SU-DHL-6 (cell line): ENCODE data around the gene AGPAT2.
"Not testable (repeated sequence)": the region's sequence is repeated elsewhere in the genome, so short reads cannot be mapped to it uniquely, and the experiment has no call there.

ENCODE experiments used
- H2AFZ ChIP-seq: fragments of 200-600 bp; sonication (generic); 2 replicates; pipeline ENCODE4 v1.6.1; 2014; ENCODE audit warnings: low read depth, mild to moderate bottlenecking, moderate library complexity, mixed read lengths, antibody characterized with exemption, low read length; ENCODE audit not compliant: severe bottlenecking
- H3F3A ChIP-seq: fragments of 200-600 bp; shearing (Covaris generic); 2 replicates; pipeline ENCODE4 v1.6.0; 2016; ENCODE audit warnings: antibody characterized with exemption, mild to moderate bottlenecking; ENCODE audit not compliant: insufficient read depth
- H3K27ac ChIP-seq: fragments of 200-600 bp; sonication (generic); 2 replicates; pipeline ENCODE4 v1.5.1; 2016; ENCODE audit warnings: low read depth, mild to moderate bottlenecking, low read length, moderate library complexity, mixed read lengths
- H3K27me3 ChIP-seq: fragments of 200-600 bp; sonication (generic), shearing (Covaris generic); 2 replicates; pipeline ENCODE4 v1.6.0; 2014; ENCODE audit warnings: mild to moderate bottlenecking, low read length
- H3K36me3 ChIP-seq: fragments of 200-600 bp; sonication (generic); 2 replicates; pipeline ENCODE4 v1.6.1; 2014; ENCODE audit warnings: mild to moderate bottlenecking, low read length, mixed read lengths
- H3K4me2 ChIP-seq: fragments of 300-600, 200-600 bp; shearing (Covaris generic), sonication (generic); 2 replicates; pipeline ENCODE4 v1.6.0; 2014; ENCODE audit warnings: low read length, low read depth, mild to moderate bottlenecking; ENCODE audit not compliant: poor library complexity, severe bottlenecking
- H3K4me3 ChIP-seq: fragments of 200-600 bp; sonication (generic); 2 replicates; pipeline ENCODE4 v1.5.1; 2014; ENCODE audit warnings: antibody characterized with exemption, low read length, mild to moderate bottlenecking, mixed read lengths; ENCODE audit not compliant: insufficient read depth, poor library complexity, severe bottlenecking
- H3K79me2 ChIP-seq: fragments of 200-600 bp; sonication (generic); 2 replicates; pipeline ENCODE4 v1.6.1; 2014; ENCODE audit warnings: mild to moderate bottlenecking, low read length, moderate library complexity; ENCODE audit not compliant: insufficient read depth
- H3K9ac ChIP-seq: fragments of 200-600 bp; sonication (generic); 2 replicates; pipeline ENCODE4 v1.7.0; 2014; ENCODE audit warnings: mild to moderate bottlenecking, low read length
- H3K9me2 ChIP-seq: fragments of 200-600 bp; sonication (generic); replicated peaks from 2 replicates; pipeline ENCODE4 v1.6.1; 2014; ENCODE audit warnings: low read length; ENCODE audit not compliant: insufficient read depth
- H3K9me3 ChIP-seq: fragments of 200-600 bp; sonication (generic); 2 replicates; pipeline ENCODE4 v1.6.1; 2014; ENCODE audit warnings: low read length, mixed read lengths; ENCODE audit not compliant: insufficient read depth
- H4K20me1 ChIP-seq: fragments of 200-600 bp; sonication (generic); 2 replicates; pipeline ENCODE4 v1.6.1; 2014; ENCODE audit warnings: low read depth, mild to moderate bottlenecking, antibody characterized with exemption, low read length, moderate library complexity, mixed read lengths
- EZH2phosphoT487 ChIP-seq: fragments of 200-600 bp; sonication (generic), shearing (Covaris generic); conservative IDR thresholded peaks from 2 replicates; pipeline ENCODE4 v1.6.1; 2018; ENCODE audit warnings: mild to moderate bottlenecking, antibody characterized with exemption, low read length, moderate library complexity, mixed read lengths
- TF ChIP-seq, protein P1 (sequence below): fragments of 200-600 bp; sonication (generic); IDR thresholded peaks from one replicate; pipeline ENCODE4 v1.5.1; 2017; ENCODE audit warnings: antibody characterized with exemption, mild to moderate bottlenecking, low read length, moderate library complexity; ENCODE audit not compliant: insufficient read depth, poor library complexity, severe bottlenecking

Gene AGPAT2

DNA sequence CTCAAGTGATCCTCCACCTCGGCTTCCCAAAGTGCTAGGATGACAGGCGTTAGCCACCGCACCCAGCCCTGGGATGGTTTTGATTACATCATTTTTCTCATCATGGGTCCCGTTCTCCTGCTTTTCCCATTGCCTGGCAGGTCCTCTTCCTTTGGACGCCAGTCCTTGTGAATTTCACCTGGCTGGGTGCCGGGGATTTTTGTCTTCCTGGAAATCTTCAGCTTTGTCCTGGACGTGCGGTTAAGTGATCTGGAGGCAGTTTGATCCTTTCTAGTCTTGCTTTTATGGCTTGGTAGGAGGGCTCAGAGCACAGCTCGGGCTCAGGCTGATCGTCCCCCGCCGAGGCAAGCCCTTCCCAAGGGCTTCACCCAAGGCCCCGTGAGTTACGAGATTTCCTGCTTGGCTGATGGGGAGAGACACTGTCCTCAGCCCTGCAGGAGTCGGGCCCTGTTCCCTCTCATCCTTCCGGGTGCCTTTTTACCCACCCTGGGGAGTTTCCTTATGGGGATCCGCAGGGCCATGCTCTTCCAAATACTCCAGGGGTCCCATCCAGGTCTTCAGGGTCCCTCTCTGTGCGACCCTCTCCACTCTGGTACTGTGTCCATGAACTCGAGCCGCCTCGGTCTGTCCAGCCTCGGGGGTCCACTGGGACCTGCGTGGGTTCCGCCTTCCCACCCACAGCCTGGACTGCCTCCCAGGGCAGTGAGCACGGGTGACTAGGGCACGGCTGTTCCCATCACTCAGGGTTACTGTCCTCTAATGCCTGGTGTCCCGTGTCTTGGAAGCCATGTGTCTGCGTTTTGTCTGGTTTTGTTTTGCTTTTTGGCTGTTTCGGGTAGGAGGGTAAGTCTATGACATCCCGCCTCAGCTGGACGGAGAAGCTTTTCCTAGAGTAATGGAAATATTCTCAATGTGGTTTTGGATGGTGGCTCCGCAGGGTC lies 46.8 kb downstream of the AGPAT2 start:
- H2AFZ ChIP-seq: no peak overlapping the region

DNA sequence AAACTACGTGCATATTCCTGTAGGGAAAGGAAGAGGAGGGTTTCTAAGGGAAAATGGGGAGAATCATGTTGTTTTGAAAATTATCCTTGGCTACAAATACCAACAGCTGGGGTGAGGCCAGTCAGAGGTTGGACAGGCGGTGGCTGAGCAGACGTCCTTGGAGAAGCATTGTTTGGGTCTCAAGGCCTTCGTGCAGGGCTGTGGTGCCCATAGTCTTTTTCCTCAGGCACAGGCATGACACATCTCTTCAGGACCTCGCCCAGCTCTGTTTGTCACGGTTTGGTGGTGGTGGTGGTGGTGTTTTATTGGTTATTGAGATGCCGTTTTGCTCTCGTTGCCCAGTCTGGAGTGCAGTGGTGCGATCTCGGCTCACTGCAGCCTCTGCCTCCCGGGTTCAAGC lies 52.4 kb downstream of the AGPAT2 start:
- H3K9me2 ChIP-seq: no peaks in the 10 kb centered on the region
- H3K4me3 ChIP-seq: no peak overlapping the region
- H4K20me1 ChIP-seq: no peaks in the 10 kb centered on the region
- H3K27me3 ChIP-seq: no peaks in the 10 kb centered on the region
- no peaks in the 10 kb centered on the region for H3K79me2 ChIP-seq
- H3K36me3 ChIP-seq: no peaks in the 10 kb centered on the region
- H3K4me2 ChIP-seq: no peak overlapping the region
- no peak overlapping the region for H3K27ac ChIP-seq
- no peaks in the 10 kb centered on the region for H3F3A ChIP-seq
- no peak overlapping the region for H3K9ac ChIP-seq
- TF ChIP-seq, protein P1, sequence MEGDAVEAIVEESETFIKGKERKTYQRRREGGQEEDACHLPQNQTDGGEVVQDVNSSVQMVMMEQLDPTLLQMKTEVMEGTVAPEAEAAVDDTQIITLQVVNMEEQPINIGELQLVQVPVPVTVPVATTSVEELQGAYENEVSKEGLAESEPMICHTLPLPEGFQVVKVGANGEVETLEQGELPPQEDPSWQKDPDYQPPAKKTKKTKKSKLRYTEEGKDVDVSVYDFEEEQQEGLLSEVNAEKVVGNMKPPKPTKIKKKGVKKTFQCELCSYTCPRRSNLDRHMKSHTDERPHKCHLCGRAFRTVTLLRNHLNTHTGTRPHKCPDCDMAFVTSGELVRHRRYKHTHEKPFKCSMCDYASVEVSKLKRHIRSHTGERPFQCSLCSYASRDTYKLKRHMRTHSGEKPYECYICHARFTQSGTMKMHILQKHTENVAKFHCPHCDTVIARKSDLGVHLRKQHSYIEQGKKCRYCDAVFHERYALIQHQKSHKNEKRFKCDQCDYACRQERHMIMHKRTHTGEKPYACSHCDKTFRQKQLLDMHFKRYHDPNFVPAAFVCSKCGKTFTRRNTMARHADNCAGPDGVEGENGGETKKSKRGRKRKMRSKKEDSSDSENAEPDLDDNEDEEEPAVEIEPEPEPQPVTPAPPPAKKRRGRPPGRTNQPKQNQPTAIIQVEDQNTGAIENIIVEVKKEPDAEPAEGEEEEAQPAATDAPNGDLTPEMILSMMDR: no peak
- no peak for TF ChIP-seq EZH2phosphoT487
- H2AFZ ChIP-seq: no peak overlapping the region
- no peaks in the 10 kb centered on the region for H3K9me3 ChIP-seq

More for the DNA sequence above, 46.8 kb downstream of the AGPAT2 start:
- Histone ChIP-seq H3K9ac (no peak overlapping the region), H3K27ac (no peak overlapping the region), H4K20me1 (no peaks in the 10 kb centered on the region), H3K9me2 (no peaks in the 10 kb centered on the region), H3K27me3 (no peaks in the 10 kb centered on the region), H3K36me3 (no peaks in the 10 kb centered on the region), H3K79me2 (no peaks in the 10 kb centered on the region), H3F3A (no peaks in the 10 kb centered on the region), H3K4me2 (no peak overlapping the region), H3K9me3 (no peaks in the 10 kb centered on the region), H3K4me3 (no peak overlapping the region)
- TF ChIP-seq EZH2phosphoT487: no peak
- TF ChIP-seq, protein P1: no peak

DNA sequence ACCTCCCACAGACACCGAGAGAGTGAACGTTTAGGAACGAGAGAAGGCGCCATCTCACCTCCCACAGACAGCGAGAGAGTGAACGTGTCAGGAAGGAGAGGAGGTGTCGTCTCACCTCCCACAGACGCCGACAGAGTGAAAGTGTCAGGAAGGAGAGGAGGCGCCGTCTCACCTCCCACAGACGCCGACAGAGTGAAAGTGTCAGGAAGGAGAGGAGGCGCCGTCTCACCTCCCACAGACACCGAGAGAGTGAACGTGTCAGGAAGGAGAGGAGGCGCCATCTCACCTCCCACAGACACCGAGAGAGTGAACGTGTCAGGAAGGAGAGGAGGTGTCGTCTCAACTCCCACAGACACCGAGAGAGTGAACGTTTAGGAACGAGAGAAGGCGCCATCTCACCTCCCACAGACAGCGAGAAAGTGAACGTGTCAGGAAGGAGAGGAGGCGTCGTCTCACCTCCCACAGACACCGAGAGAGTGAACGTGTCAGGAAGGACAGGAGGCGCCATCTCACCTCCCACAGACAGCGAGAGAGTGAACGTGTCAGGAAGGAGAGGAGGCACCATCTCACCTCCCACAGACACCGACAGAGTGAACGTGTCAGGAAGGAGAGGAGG lies 54.7 kb downstream of the AGPAT2 start:
- not testable (repeated sequence) for H3F3A ChIP-seq, H3K79me2 ChIP-seq, H3K27ac ChIP-seq, H3K27me3 ChIP-seq, H3K4me2 ChIP-seq, H3K4me3 ChIP-seq, H3K9me3 ChIP-seq, H2AFZ ChIP-seq, H3K36me3 ChIP-seq, H3K9ac ChIP-seq, H4K20me1 ChIP-seq, H3K9me2 ChIP-seq

DNA sequence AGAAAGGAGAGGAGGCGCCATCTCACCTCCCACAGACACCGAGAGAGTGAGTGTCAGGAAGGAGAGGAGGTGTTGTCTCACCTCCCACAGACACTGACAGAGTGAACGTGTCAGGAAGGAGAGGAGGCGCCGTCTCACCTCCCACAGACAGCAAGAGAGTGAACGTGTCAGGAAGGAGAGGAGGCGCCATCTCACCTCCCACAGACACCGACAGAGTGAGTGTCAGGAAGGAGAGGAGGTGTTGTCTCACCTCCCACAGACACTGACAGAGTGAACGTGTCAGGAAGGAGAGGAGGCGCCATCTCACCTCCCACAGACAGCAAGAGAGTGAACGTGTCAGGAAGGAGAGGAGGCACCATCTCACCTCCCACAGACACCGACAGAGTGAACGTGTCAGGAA lies 55.2 kb downstream of the AGPAT2 start:
- not testable (repeated sequence) for H3K4me2 ChIP-seq, H3K36me3 ChIP-seq, H3K9ac ChIP-seq, H3K9me2 ChIP-seq, H3K79me2 ChIP-seq, H3K4me3 ChIP-seq, H3K9me3 ChIP-seq, H3F3A ChIP-seq, H3K27ac ChIP-seq, H3K27me3 ChIP-seq, H4K20me1 ChIP-seq, H2AFZ ChIP-seq
